Stimulated activated CD8-positive, alpha-beta memory T cell treated with anti-CD3 and anti-CD28 coated beads, Interleukin-12 subunit alpha, Interleukin-12 subunit beta, amount 100 ng/mL, for 24 hours (primary cell): ENCODE data around the gene TGM4.
"Not testable (repeated sequence)": the region's sequence is repeated elsewhere in the genome, so short reads cannot be mapped to it uniquely, and the experiment has no call there.

ENCODE experiments used
- DNase-seq: peaks from one replicate; pipeline ENCODE4 v3.0.0-alpha.2; 2020; ENCODE audit errors: extremely low read depth

TGM4 gene

GRCh38 chr3:44915702-44916438 lies 41.5 kb downstream of the TGM4 start:
- DNase-seq: no peak

- no peak for DNase-seq
Observed at GRCh38 chr3:44918087-44918486, 43.7 kb downstream of the TGM4 start.

DNA sequence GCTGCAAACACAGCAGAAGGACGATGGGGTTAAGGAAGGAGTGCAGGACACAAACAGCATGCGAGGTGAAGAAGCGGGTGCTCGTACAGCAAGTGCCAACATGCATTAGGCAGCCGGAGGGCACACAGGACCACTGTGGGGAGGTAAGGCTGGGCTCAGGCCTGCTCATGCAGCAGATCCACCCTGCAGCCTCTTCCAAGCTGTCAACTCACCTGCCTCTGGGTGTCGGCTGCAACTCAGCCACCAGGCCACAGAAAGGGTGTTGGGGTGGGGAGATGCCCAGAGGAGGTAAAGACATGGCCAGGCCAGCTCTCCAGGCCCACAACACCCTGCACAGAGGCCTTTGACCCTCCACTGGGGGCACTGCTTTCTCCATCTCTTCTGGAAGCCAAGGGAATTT lies 44.2 kb downstream of the TGM4 start:
- DNase-seq: no peak

GRCh38 chr3:44920081-44920480 lies 45.7 kb downstream of the TGM4 start:
- DNase-seq: no peak

GRCh38 chr3:44923632-44924456 lies 49.4 kb downstream of the TGM4 start:
- DNase-seq: no peak

- DNase-seq: no peak
Observed at GRCh38 chr3:44924457-44925084, 50.2 kb downstream of the TGM4 start.

- no peak for DNase-seq
Observed at GRCh38 chr3:44926172-44926571, 51.8 kb downstream of the TGM4 start.

GRCh38 chr3:44926921-44927320 lies 52.5 kb downstream of the TGM4 start:
- no peak for DNase-seq

- DNase-seq: no peak
Observed at GRCh38 chr3:44927371-44927770, 53.0 kb downstream of the TGM4 start.

GRCh38 chr3:44929782-44930181 lies 55.4 kb downstream of the TGM4 start:
- no peak for DNase-seq

- no peak for DNase-seq
Observed at GRCh38 chr3:44930911-44931310, 56.5 kb downstream of the TGM4 start.

DNA sequence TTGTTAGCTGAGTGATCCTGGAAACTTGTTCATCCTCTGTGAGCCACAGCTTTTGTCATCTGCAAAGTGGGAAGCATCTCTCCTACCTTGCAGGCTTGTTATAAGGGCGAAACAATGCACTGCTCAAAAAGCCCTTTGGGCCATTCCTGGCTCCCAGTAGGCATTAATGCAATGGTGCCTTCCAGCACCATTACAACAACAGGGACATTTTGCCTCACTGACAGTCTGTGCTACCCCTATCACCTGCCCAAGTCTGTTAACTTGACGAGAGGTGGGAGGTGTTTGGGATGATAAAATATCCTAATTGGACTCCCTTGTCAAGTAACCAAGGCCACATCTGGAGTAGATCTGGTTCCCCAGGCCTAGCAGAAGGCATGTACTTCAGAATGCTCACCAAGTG lies 57.4 kb downstream of the TGM4 start:
- DNase-seq: no peak

- no peak for DNase-seq
Observed at GRCh38 chr3:44932271-44932670, 57.9 kb downstream of the TGM4 start.

DNA sequence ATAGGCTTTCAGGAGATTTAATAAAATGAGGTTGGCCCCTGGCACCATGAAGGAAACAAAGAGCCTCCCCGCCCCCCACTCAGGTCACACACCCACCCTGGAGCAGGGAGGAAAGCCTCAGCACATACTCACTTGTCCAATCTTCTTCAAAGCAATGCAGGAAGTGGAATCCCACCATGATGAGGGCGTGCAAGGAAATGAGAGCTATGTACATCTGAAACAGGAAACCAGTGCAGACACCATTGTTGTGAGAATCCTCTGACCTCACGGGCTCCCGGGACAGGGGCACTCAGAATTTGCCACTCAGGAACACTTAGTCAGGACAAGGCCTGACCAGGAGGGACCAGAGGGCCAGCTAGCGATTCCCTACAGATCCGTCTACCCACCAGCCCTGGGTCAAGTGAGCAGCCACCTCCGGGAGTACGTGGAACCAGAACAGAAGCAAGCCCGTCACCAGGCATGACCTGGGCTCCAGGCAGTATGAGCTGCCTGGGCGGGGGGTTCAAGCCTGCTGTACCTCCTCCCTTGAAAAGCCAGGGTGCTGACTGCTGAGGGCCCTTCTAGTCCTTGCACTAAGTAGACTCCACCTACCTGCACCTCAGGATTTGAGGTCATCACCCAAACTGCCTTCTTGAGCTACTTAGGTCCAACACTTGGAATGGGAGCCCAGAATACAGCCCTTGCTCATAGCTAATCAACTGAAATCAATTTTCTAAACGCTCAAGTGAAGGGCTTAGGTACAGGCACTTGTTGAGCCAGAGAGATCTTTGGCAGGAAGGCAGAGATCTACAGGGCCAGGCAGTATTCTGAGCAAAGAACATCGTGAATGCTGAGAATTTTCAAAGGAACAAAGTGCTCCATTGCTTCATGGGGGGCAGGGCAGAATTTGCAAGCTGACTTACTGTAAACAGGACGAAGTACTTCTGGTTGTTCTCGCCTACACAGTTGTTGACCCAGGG lies 58.9 kb downstream of the TGM4 start:
- no peak for DNase-seq

- DNase-seq: no peak
Observed at GRCh38 chr3:44939581-44940036, 65.2 kb downstream of the TGM4 start.

DNA sequence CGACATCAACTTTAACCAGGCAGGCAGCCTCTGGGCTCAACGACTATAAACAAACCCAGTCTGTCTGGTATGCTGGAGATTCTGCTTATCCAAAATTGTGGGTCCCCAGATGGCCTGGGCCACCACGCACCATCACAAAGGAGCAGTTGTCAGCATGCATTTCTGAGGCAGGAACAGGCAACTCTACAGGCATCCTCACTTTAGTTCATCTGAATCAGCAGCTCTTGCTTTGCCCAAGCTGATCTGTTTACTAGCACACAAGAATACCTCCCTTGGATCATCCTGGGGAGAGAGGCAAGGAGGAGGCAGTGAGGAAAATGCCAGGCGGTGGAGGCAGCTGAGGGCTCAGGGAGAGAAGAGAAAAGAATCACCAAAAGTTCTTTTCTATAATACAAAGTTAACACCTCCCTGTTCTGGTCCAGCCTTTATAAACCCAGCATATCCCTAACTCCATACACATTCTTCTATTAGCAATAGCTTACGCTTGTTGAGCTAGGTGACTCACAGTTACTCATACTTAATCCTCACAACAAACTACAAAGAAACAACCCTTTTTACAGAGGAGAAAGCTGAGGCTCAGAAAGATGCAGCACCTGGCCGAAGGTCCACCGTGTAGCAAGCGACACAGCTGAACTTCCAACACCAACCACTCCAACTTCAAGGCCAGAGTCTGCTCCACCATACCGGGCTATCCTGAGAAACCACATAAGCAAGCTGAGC lies 68.0 kb downstream of the TGM4 start:
- no peak for DNase-seq

GRCh38 chr3:44948239-44948638 lies 73.8 kb downstream of the TGM4 start:
- DNase-seq: no peak

- not testable (repeated sequence) for DNase-seq
Observed at GRCh38 chr3:44949770-44950169, 75.4 kb downstream of the TGM4 start.

- no peak for DNase-seq
Observed at GRCh38 chr3:44950275-44950734, 75.9 kb downstream of the TGM4 start.

DNA sequence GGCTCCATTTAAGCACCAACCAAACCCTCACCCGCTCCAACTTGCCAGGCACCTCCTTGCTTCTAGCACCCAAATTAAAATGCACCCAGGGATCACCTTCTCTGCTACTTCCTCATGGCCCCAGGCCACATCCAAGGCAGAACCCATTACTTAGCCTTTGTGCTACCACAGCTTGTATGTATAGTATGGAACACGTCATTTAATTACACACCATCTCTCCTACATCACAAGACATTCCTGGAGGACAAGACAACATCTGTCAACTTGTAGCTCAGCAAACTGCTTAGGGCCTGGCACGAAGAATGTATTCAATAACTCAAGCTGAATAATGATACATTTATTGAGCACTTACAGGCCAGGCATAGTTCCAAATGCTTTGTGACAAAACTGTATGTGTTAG lies 78.3 kb downstream of the TGM4 start:
- no peak for DNase-seq

DNA sequence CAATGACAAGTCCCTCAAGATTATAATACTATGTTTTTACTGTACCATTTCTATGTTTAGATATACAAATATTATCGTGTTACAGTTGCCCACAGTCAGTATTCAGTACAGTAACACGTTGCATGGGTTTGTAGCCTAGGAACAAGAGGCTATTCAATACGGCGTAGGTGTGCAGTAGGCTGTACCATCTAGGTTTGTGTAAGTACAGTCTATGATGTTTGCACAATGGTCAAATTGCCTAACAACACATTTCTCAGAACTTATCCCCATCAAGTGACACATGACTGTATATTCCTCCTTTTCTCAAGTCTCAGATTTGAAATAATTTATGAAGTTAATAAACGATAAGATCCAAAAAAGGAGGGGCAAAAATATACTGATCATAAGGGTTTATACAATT lies 79.9 kb downstream of the TGM4 start:
- no peak for DNase-seq
